HG03135 (cell line): ENCODE data around the gene SORCS2.

Experiments
- ATAC-seq: cut with Tn5 transposase; IDR thresholded peaks from one replicate; pipeline ENCODE4 v1.9.1; 2021; ENCODE audit warnings: mild to moderate bottlenecking, moderate library complexity; ENCODE audit not compliant: unreplicated experiment

The SORCS2 gene

DNA sequence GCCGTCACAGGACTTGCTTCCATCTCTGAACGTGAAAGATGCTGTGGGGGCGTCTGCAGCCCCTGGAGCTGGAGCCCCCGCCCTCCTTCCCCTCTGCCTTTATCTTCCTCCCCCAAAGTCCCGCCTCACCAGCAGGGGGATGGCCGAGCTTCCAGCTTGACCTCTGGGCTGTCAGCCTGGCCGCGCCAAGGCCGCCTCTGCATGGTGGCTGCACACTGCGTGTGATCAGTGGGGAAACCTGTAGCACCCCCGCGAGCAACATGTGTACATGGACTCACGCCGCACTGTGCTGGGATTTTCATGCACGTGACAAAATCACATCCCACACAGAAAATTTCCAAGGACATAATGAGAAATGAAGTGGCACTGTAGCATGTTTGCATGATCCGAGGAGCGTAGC, 268.9 kb downstream of the SORCS2 start:
- ATAC-seq = no peak

DNA sequence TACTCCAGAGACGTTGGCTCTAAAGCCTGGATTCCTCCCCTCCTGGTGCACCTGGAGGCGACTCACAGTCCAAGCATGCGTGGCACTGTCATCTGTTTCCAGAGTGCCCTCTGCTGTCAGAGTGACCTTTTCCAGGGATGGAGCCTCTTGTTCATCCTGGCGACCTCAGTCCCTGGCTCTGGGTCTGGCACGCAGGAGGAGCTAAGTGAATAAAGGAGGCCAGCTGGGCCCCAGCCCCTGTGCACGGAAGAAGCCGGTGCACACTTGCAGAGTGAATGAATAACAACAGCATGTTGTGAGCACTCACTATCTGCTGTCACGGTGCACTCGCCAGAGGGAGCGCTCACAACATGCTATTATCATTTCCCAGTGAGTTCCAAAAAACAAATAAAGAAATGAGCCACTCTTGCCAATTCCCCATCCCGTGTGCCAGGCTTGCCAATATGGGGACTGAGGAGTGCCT, 270.2 kb downstream of the SORCS2 start:
- no peak for ATAC-seq

DNA sequence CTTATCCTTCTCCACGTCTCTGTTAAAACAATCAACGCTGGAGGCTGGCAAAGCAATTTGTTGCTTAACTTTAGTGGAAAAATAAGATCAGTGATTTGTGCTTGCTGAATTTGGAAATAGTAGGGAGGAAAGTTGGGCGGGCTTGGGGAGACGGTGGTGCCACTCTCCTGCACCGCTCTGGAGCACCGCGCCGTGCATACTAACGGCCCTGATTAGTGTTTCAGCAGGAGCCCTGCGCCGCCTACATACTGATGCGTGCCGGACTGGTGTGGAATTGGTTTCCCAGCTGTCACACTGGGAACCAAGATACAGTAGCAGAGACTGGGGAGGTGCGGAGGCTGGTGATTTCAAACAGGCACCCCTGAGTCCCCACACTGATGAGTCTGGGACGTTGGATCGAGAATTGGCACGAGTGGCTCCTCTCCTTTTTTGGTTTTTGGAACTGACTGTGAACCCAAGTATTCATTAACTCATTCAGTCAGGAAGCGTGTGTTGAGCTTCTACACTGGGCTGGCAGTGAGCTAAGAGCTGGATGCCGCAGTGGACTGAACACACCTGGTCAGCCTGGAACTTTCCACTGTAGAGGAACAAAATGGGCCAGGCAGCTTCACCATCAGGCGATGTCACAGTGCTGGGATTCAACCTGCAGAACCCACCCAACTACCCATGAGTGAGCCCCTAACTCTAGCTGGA, 271.4 kb downstream of the SORCS2 start:
- no peak for ATAC-seq

DNA sequence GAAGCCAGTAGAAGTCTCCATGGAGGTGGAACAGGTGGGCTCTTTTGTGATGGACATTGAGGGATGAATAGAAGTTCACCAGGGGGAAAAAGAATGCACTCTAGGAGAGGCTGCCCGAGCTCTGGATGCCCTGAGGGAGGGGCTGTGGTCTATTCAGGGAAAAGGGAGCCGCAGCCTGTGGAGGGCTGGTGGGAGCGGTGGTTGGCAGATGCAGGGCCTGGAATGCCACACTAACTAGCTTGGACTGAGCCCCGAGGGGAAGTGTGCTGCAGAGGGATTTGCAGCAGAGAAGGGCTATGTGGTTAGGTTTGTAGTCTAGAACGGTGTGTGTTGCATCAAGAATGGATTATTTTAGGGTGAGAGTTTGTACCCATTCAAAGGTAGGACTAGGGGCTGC, 271.9 kb downstream of the SORCS2 start:
- ATAC-seq = no peak

DNA sequence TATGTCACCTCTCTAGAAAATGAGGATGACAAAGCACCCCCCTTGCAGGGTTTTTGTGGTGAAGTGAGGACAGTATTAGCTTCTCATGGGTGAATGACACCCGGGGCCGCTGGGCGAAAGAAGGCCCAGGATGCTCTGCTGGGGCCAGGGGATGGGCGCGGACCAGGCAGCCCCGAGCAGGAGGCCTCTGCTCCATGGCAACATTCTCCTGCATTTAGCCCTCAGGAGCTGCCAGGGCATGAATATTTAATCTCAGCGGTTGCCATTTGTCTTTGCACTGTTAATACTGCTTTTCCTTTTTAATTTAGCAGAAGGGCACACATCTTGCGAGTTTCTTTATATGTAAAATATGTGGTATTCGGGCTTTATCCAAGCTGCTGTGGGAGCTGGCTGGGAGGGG, 272.7 kb downstream of the SORCS2 start:
- ATAC-seq = no peak

DNA sequence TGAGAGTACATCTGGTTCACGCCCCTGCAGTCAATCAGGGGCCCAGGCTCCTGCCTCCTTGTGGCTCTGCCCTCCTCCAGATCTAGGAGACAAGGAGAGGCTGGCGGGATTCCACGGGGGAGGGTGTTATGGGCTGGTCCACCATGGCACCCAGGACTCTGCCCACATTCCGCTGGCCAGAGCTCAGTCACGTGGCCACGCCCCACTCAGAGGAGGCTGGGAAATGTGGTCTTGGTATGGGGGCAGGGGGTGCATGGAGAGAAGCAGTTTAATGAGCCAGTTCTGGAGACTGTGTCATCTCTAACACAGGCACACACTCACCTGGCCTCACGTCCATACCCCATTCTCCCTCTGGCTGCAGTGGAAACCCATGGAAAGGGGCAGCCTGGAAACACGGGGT, 273.9 kb downstream of the SORCS2 start:
- no peak for ATAC-seq

DNA sequence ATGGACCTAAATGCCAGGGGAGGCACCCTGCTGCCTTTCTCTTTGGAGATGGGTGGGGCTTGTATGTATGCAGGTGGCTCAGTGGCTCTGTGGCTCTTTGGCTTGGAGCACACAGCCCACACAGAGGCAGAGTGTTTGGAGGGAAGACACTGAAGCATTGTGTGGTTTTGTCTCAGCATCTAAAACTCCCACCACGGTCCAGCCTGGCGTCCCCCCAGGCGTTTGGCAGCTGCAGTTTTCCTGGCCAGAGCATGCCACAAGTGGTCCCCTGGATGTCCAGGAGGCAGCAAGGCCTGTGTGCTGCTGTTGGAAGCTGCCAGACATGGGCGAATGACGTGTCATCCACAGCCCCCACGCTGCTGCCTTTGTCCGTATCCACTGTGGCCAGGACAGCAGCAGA, 274.6 kb downstream of the SORCS2 start:
- ATAC-seq = no peak

DNA sequence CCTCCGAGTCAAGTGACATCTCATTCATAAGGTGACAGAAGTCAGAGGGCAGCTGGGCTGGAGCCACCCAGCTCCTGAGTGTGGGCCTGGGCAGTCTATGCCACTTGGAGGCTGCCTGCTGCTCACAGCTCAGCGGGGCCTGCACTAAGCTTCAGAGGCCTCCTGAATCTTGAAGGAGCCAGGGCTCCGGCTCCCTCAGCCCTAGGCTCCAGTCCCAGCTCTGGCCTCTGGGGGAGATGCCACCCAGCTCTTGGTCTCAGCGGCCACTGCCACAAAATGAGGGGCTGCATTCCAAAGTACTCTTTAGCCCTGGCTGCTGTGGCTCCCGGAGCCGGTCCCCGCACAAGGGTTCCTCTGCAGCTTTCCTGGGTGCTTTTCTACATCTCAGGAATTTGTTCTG, 275.1 kb downstream of the SORCS2 start:
- no peak for ATAC-seq

DNA sequence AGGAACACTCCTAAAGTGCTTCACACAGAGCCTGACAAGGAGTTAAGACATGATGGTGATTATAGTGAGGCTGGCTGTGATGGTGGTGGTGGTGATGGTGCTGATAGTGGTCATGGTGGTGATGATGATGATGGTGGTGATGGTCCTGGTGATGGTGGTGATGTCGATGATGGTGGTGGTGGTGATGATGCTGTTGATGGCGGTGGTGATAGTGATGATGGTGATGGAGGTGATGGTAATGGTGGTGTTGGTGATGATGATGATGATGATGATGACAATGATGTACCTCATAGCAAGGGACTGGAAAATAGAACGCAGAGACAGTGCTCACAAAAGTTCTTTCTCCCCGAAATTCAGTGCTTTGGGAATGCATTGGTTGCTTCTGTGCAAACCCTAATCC, 276.7 kb downstream of the SORCS2 start:
- ATAC-seq = no peak

DNA sequence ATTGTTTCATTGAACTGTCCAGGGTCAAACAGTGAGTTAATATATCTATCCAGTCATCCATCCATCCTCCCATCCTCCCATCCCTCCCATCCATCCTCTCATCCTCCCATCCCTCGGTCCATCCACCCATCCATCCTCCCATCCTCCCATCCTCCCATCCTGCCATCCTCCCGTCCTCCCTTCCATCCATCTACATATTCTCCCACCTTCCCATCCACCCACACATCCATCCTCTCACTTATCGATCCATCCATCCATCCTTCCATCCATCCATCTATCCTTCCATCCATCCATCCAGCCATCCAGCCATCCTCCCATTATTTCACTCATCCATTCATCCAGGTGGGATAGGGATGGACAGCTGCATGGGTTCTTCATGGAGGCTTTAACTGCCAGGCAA, 277.8 kb downstream of the SORCS2 start:
- ATAC-seq = no peak

DNA sequence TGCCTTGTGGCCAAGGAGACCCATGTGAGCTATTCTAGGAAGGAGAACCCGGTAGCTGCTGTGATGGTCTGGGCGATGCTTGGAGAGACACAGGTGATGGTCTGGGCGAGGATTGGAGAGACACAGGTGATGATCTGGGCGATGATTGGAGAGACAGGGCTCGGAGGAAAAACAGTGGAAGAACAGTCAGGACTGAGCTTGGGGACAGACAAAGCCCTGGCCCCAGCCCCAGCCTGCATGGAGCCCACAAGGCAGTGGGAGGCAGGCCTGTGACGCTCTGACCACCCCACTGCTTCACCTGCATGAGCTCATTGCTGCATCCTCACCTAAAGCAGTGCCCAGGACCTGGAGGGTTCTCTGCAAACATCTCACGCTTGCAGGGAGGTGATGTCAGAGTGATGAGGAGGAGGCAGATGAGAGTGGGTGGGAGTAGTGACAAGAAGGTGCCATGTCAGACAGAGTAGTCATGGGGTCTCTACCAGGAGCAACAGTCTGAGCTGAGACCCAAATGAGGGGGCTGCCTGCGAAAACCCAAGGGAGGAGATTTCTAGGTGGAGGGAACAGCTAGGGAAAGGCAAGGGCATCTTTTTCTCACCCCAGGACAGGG, 278.3 kb downstream of the SORCS2 start:
- ATAC-seq = no peak

DNA sequence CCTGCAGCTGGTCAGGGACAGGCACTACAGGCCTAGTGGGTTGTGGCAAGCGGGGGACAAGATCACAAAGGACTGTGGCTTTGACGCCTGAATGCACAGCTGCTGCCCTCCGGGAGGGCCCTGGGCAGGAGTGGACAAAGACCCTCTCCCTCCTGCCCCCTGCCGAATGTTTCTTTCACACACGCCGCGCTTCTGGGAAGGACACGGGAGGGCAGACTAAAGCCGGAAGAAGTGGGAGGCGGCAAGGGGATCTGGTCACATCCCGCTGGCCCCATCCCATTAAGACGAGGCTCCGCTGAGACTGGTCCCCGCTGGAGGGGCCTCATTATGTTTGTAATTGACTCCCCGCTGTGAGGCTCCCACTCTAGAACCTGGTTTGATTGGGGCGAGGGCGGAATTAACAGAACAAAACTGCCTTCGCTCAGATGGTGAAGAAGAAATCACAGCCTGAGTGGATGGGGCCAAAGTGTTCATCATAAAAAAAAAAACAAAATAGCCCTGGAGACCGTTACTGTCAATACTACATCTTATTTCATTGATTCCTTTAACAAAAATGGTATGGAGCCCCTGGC, 280.2 kb downstream of the SORCS2 start:
- no peak for ATAC-seq

DNA sequence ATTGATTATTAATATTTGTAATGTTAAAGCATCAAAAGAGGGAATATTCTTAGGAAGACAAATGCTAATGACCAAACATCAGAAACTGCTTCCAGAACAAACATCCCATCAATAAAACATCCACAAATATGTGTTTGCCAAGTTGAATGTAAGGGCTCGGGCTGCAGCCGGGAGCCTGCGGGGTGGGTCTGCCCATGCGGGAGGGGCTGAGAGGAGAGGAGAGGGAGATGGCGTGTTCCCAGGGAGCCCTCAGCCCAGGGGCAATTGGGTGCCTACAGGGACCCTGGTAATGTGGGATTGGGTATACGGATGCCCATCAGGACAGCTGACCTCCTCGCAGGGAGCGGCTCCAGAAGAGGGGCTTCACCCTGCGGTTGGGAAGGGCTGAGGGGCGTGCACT, 280.7 kb downstream of the SORCS2 start:
- no peak for ATAC-seq

DNA sequence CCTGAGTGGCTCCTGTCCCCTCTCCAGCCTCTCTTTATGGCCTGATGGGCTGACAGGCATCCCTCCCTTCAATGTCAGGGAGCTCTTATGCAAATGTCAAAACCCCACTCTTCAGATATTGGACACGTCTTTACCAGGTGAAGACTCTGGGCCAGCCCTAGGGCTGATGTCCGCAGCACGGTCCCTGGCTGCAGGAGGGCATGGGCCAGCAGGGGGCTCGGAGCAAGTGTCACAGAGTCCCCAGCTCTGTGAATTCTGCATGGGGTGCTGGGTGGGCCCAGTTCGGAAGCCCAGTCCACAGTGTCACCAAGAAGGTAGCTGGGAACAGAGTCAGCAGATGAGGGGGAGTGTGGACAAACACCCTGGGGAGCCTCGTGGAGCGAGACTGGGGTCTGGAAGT, 282.0 kb downstream of the SORCS2 start:
- no peak for ATAC-seq

DNA sequence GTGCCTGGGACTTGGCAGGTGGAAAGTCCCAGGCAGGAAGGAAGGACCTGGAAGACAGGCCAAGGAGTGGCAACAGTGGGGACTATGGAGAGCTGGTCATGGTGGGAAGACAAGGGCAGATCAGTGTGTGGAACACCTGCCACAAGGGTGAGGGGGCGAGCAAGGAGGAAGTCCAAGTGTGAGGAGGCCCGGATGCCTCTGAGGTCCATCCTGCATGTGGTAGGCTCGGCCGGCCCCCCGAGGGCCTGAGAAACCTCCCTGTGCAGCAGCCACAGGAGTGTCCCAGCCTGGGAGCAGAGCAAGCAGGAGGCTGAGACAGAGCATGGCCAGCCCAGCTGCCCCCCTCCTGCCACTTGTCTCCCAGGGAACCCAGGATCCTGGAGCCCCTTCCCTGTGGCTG, 282.9 kb downstream of the SORCS2 start:
- no peak for ATAC-seq

DNA sequence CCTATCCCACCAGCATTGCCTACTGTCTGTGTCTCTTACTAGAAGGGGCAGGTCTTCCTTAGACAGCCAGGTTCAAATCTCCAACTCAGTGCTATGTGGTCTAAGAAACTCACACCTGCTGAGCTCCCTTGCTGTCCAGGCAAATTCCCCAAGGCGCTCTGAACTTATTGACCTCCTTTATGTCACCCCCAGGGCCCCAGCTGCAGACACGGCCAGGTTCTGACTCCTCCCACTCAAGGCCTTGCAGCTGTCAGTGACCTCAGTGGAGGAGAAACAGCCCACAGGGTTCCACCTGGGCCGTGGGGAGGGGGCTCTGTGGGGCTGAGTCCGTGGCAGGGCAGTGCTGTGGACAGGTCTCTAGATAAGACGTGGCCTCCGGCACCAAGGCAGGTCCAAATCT, 284.5 kb downstream of the SORCS2 start:
- ATAC-seq = no peak

DNA sequence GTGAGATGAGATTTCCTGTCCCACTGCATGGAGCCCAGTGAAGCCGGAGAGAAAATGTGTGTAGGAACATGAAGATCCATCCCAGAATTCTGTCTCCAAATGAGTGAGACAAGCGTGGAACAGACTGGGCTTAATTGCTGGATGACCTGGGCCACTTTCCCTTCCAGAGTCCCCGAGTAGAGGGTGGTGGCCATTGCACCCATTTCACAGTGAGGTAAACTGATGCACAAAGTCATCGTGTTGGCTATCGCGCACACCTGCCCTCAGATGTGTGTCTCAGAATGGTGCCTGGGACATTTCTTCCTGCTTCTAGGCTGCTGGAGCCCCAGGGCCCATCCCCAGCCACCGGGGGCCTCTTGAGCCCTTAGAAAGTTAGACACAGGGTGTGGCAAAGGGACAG, 285.4 kb downstream of the SORCS2 start:
- ATAC-seq = no peak

DNA sequence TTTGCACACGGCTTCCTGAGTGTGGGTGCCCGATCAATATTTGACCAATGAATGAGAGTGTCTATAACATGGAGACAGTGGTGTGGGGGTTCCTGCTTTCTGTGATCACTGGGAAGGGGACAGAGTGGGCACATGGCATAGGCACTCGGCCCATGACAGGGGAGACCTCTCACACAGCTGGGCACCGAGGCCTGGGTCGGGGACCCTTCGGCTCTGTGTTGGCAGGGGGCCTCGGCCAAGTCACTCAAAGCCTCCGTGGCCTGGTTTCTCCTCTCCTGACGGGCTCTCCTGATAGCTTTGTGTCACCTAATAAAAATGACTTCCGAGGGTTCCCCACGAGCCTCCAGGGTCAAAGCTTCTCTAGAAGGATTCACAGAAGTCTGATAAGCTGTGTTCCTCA, 286.3 kb downstream of the SORCS2 start:
- no peak for ATAC-seq

DNA sequence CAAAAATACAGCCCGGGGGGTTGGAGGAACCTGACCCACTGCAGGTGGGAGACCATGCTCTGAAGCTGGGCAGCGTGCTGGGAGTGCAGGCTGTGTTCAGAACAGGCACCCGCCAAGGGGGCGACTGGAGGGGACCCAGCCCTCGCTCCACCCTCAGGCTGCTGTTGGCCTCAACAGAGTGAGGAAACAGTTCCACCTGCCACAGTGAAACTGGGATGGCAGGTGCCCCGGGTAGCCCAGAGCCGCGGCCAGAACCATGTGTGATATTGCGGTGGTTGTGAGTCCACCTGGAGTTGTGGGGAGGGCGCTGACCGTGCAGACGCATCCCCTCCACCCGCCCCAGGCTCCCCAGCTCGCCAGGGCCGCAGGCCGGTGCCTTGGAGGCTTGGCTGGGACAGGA, 288.1 kb downstream of the SORCS2 start:
- ATAC-seq = no peak

DNA sequence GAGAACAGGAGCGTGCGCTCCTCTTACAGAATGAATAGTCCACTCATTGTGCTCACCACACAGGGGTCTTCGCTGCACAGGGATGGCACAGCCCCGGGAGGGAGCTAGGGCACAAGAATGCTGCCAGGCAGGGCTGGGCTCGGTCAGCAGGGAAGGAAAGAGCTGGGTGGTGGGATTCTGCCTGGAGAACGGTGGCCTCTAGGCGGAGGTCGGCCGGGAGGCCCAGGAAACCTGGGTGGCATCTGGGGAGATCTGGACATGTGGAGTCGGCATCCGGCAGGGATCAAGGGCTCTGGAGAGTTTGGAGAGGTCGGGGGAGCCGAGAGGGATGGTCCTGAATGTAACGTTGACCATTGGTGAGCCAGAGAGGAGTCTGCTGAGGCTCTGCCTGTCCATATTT, 288.9 kb downstream of the SORCS2 start:
- no peak for ATAC-seq

DNA sequence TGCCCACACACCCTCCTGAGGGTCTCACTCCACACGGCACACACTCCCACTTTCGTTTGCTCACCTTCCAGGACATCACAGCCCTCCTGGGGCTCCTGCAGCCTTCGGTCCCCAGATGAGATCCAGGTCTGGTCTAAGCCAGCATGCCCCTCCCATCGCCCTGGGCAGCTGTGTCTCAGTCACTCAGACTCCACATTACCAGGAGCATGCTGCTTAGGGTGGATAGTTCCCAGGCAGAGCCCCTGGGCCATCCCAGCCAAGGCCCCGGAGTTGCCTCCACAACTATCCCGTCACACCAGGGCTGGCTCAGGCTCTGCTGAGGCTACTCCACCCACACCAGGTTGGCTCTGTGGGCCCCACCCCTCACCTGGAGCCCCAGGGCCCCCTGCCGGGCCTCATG, 292.8 kb downstream of the SORCS2 start:
- no peak for ATAC-seq

DNA sequence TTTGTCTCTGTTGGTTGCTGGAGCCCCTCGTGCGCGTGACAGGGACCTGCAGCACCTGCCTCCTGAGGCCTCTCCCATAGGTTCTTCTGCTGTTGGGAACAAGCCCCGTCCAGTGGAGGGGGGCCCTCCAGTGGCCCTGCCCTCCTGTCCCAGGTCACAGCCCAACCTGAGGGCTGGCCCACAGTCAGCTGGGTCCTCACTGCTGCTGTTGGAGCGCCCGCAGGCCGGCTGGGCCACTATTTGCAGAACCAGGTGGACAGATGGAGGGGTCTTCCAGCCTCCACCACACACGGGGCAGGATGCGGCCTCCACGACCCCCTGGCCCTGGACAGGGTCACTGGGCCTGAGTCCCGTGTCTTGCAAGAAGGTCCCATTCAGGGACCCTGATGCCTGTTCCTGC, 293.8 kb downstream of the SORCS2 start:
- no peak for ATAC-seq

DNA sequence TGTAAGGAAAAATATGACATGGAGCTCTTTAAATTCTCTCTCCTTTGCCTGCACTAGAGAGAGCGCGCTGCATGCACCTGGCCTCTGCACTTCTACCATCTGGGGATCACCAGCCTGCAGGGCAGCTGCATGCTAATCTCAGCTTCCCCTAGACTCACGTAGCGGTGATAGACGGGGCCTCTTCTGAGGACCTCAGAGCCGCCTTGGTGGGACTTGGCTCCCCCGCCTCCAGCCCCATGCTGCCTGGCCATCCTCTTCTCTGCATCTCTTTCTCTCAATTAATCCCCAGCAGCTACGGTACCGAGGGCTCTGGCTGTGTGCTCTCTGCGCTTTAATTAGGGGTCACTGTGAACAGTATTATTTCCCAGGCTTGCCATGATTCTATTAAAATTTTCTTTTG, 295.2 kb downstream of the SORCS2 start:
- no peak for ATAC-seq
